ENCODE data around the gene MBP. TPM values are rescaled to one million over a fixed set of nuclear protein-coding genes. Genes with fewer than 3 reads are reported as not detected.

Gene MBP
- total and polyA plus RNA-seq, 4 donors: 619 to 2,945 (median 1,632) TPM

DNA sequence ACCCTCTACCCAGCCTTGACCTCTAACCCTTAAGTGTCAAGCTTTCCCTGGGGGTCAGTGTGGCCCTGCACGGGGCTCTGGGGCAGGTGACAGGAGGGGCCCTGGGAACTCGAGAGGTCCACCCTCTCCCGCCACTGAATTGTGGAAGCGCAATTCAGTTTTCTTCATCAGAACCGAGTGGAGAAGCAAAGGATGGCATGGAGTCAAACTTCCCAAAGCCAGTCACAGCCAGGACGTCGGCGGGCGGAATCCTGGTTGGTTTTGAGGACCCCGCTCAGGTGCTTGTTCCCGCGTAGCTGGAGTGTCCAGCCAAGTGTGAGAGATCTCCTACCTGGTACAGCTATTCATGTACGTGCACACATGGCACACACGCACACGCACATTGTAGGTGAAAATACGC, 62.0 kb downstream of the MBP start:
- DNase-seq (ENCODE audit: low read depth in 4 of 6, low spot score in 6 of 6): no peak
- H3K9me3 ChIP-seq (ENCODE audit: control insufficient read depth, insufficient read depth, low read length): no peaks in the 10 kb centered on the region
- no peaks in the 10 kb centered on the region for H3K27me3 ChIP-seq (ENCODE audit: control insufficient read depth, insufficient read depth, low read length)
- H3K4me3 ChIP-seq (ENCODE audit: low read depth, low read length): no peak overlapping the region
- 95% methylated on average over 11 of the region's 16 CpGs for WGBS (ENCODE audit: insufficient coverage)
- H3K27ac ChIP-seq (ENCODE audit: low read depth, low read length): no peak overlapping the region
- peaks cover 14% of the 10 kb centered on the region for H3K4me1 ChIP-seq (ENCODE audit: control insufficient read depth, insufficient read depth, low read length)
- no peaks in the 10 kb centered on the region for H3K36me3 ChIP-seq (ENCODE audit: control insufficient read depth, insufficient read depth, low read length)

GRCh38 chr18:77069931-77070330, 62.7 kb downstream of the MBP start:
- H3K27ac ChIP-seq (ENCODE audit: low read depth, low read length): no peak overlapping the region
- no peak overlapping the region for H3K4me3 ChIP-seq (ENCODE audit: low read depth, low read length)
- no peaks in the 10 kb centered on the region for H3K9me3 ChIP-seq (ENCODE audit: control insufficient read depth, insufficient read depth, low read length)
- 94% methylated on average over 6 of the region's 13 CpGs for WGBS (ENCODE audit: insufficient coverage)
- no peaks in the 10 kb centered on the region for H3K27me3 ChIP-seq (ENCODE audit: control insufficient read depth, insufficient read depth, low read length)
- H3K4me1 ChIP-seq (ENCODE audit: control insufficient read depth, insufficient read depth, low read length): peaks cover 14% of the 10 kb centered on the region
- no peaks in the 10 kb centered on the region for H3K36me3 ChIP-seq (ENCODE audit: control insufficient read depth, insufficient read depth, low read length)
- no peak for DNase-seq (ENCODE audit: low read depth in 4 of 6, low spot score in 6 of 6)

GRCh38 chr18:77069482-77069881, 63.1 kb downstream of the MBP start:
- WGBS (ENCODE audit: insufficient coverage): 75% methylated on average over 9 of the region's 14 CpGs
- Histone ChIP-seq H3K4me1 (ENCODE audit: control insufficient read depth, insufficient read depth, low read length) (peaks cover 14% of the 10 kb centered on the region), H3K27ac (ENCODE audit: low read depth, low read length) (no peak overlapping the region), H3K36me3 (ENCODE audit: control insufficient read depth, insufficient read depth, low read length) (no peaks in the 10 kb centered on the region), H3K27me3 (ENCODE audit: control insufficient read depth, insufficient read depth, low read length) (no peaks in the 10 kb centered on the region), H3K9me3 (ENCODE audit: control insufficient read depth, insufficient read depth, low read length) (no peaks in the 10 kb centered on the region), H3K4me3 (ENCODE audit: low read depth, low read length) (no peak overlapping the region)
- no peak for DNase-seq (ENCODE audit: low read depth in 4 of 6, low spot score in 6 of 6)

DNA sequence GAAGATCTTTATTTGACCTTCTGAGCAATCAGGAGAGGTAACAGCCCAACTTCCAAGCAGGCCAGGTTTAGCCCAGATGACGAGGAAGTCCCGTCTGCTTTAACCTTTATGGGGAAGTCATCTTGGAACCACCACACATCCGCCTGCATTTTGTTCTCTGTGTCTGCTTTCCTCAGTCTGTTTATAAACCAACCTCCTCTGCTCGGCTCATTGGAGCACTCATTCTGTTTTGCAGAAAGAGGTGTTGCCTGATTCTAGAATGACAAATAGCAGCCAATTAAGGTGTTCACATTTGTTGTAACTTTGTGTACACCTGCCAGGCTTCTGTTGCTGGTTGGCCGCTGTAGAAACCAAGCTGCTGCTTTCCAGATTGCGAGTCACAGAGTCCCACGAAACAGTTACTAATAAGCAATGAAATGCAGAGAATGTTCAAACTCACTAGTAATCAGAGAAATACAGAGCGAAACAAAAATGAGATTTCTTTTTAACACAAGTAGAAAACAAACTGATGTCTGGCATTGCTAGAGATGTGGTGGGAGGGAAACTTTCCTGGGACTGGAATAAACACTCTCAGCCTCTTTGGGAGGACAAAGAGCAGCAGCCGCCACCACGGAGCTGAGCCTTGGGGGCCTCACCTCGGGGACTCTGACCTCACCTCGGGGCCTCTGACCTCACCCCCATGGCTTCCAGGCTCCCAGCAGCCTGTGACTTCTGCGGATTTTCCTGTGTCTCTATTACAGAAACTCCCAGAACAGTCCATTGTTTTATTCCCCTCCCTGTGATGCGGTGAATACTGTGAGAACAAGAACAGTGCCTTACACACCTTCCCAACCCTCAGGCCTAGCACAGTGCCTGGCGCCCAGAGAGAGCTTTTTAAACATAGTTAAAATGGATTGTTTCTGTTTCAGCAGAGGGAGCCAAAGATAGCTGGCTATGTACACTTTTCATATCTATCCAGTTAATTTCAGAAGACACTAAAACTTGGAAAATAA, 64.0 kb downstream of the MBP start:
- Histone ChIP-seq H3K27me3 (ENCODE audit: control insufficient read depth, insufficient read depth, low read length) (no peaks in the 10 kb centered on the region), H3K36me3 (ENCODE audit: control insufficient read depth, insufficient read depth, low read length) (no peaks in the 10 kb centered on the region), H3K4me1 (ENCODE audit: control insufficient read depth, insufficient read depth, low read length) (peaks cover 14% of the 10 kb centered on the region), H3K27ac (ENCODE audit: low read depth, low read length) (no peak overlapping the region), H3K4me3 (ENCODE audit: low read depth, low read length) (no peak overlapping the region), H3K9me3 (ENCODE audit: control insufficient read depth, insufficient read depth, low read length) (no peaks in the 10 kb centered on the region)
- DNase-seq (ENCODE audit: low read depth in 4 of 6, low spot score in 6 of 6): peak in 1 of 6 donors; percentile 38
- 51% methylated on average over 8 of the region's 15 CpGs for WGBS (ENCODE audit: insufficient coverage)

GRCh38 chr18:77067291-77068061, 65.1 kb downstream of the MBP start:
- no peaks in the 10 kb centered on the region for H3K36me3 ChIP-seq (ENCODE audit: control insufficient read depth, insufficient read depth, low read length)
- H3K27ac ChIP-seq (ENCODE audit: low read depth, low read length): no peak overlapping the region
- peaks cover 14% of the 10 kb centered on the region for H3K4me1 ChIP-seq (ENCODE audit: control insufficient read depth, insufficient read depth, low read length)
- H3K9me3 ChIP-seq (ENCODE audit: control insufficient read depth, insufficient read depth, low read length): no peaks in the 10 kb centered on the region
- no peak for DNase-seq (ENCODE audit: low read depth in 4 of 6, low spot score in 6 of 6)
- no peak overlapping the region for H3K4me3 ChIP-seq (ENCODE audit: low read depth, low read length)
- WGBS (ENCODE audit: insufficient coverage): 71% methylated on average over 12 of the region's 14 CpGs
- no peaks in the 10 kb centered on the region for H3K27me3 ChIP-seq (ENCODE audit: control insufficient read depth, insufficient read depth, low read length)

GRCh38 chr18:77066689-77067088, 65.9 kb downstream of the MBP start:
- Histone ChIP-seq H3K4me3 (ENCODE audit: low read depth, low read length) (no peak overlapping the region), H3K27me3 (ENCODE audit: control insufficient read depth, insufficient read depth, low read length) (no peaks in the 10 kb centered on the region), H3K27ac (ENCODE audit: low read depth, low read length) (no peak overlapping the region), H3K36me3 (ENCODE audit: control insufficient read depth, insufficient read depth, low read length) (no peaks in the 10 kb centered on the region), H3K4me1 (ENCODE audit: control insufficient read depth, insufficient read depth, low read length) (peaks cover 18% of the 10 kb centered on the region), H3K9me3 (ENCODE audit: control insufficient read depth, insufficient read depth, low read length) (no peaks in the 10 kb centered on the region)
- 86% methylated on average over 8 of the region's 9 CpGs for WGBS (ENCODE audit: insufficient coverage)
- DNase-seq (ENCODE audit: low read depth in 4 of 6, low spot score in 6 of 6): no peak

GRCh38 chr18:77066101-77066500, 66.5 kb downstream of the MBP start:
- WGBS (ENCODE audit: insufficient coverage): 73% methylated on average over 6 of the region's 9 CpGs
- no peak overlapping the region for H3K27ac ChIP-seq (ENCODE audit: low read depth, low read length)
- peaks cover 18% of the 10 kb centered on the region for H3K4me1 ChIP-seq (ENCODE audit: control insufficient read depth, insufficient read depth, low read length)

DNA sequence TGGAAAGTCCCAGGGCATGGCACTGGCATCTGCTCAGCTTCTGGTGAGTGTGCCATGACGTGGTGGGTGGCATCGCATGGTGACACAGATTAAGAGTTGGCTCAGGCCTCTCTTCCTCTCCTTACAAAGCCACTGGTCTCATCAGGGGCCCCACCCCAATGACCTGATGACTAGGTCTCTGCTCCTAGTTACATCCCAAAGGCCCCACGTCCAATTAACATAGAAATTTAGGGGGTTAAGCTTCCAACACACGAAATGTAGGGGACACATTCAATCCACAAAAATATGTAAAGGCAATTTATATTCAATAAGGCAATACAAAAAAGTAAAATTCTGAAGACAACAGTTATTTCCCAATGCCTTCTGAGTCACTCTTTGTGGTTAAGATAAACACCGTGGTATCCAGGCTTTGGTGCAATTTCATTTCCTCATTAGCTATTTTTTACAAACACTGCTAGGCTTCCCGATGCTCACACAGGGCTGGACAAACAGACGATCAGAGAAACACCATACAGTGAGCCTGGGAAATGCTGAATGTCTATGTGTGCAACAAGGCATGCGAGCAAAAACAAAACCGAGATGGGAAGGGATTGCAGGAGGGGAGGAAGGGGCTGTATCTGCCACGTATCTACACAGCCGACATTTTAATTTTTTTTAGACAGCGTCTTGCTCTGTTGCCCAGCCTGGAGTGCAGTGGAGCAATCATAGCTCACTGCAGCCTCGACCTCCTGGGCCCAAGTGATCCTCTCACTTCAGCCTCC, 67.2 kb downstream of the MBP start:
- no peak for DNase-seq (ENCODE audit: low read depth in 4 of 6, low spot score in 6 of 6)
- no peaks in the 10 kb centered on the region for H3K9me3 ChIP-seq (ENCODE audit: control insufficient read depth, insufficient read depth, low read length)
- H3K4me3 ChIP-seq (ENCODE audit: low read depth, low read length): no peak overlapping the region
- H3K27ac ChIP-seq (ENCODE audit: low read depth, low read length): no peak overlapping the region
- H3K36me3 ChIP-seq (ENCODE audit: control insufficient read depth, insufficient read depth, low read length): no peaks in the 10 kb centered on the region
- 88% methylated on average over 8 of the region's 13 CpGs for WGBS (ENCODE audit: insufficient coverage)
- no peaks in the 10 kb centered on the region for H3K27me3 ChIP-seq (ENCODE audit: control insufficient read depth, insufficient read depth, low read length)
- H3K4me1 ChIP-seq (ENCODE audit: control insufficient read depth, insufficient read depth, low read length): peaks cover 18% of the 10 kb centered on the region

More at GRCh38 chr18:77066101-77066500, 66.5 kb downstream of the MBP start:
- Histone ChIP-seq H3K36me3 (ENCODE audit: control insufficient read depth, insufficient read depth, low read length) (no peaks in the 10 kb centered on the region), H3K4me3 (ENCODE audit: low read depth, low read length) (no peak overlapping the region), H3K9me3 (ENCODE audit: control insufficient read depth, insufficient read depth, low read length) (no peaks in the 10 kb centered on the region), H3K27me3 (ENCODE audit: control insufficient read depth, insufficient read depth, low read length) (no peaks in the 10 kb centered on the region)
- DNase-seq (ENCODE audit: low read depth in 4 of 6, low spot score in 6 of 6): no peak

GRCh38 chr18:77063260-77063659, 69.3 kb downstream of the MBP start:
- DNase-seq (ENCODE audit: low read depth in 4 of 6, low spot score in 6 of 6): no peak
- H3K36me3 ChIP-seq (ENCODE audit: control insufficient read depth, insufficient read depth, low read length): no peaks in the 10 kb centered on the region
- H3K27ac ChIP-seq (ENCODE audit: low read depth, low read length): no peak overlapping the region
- H3K9me3 ChIP-seq (ENCODE audit: control insufficient read depth, insufficient read depth, low read length): no peaks in the 10 kb centered on the region
- no peaks in the 10 kb centered on the region for H3K27me3 ChIP-seq (ENCODE audit: control insufficient read depth, insufficient read depth, low read length)
- 84% methylated on average over 3 of the region's 7 CpGs for WGBS (ENCODE audit: insufficient coverage)
- H3K4me1 ChIP-seq (ENCODE audit: control insufficient read depth, insufficient read depth, low read length): peaks cover 19% of the 10 kb centered on the region
- no peak overlapping the region for H3K4me3 ChIP-seq (ENCODE audit: low read depth, low read length)
